Nasal cavity respiratory epithelium epithelial cell of viscerocranial mucosa (primary cell): Measurements from ENCODE around the gene VSIG4. TPM values are rescaled to one million over a fixed set of nuclear protein-coding genes. Genes with fewer than 3 reads are reported as not detected.

Experiments used
- total RNA-seq: library from RNA; depleted of rRNA; stranded (reverse); fragments of >200 nt; gene quantifications from 2 replicates; pipeline ENCODE4 v1.2.3, GENCODE V29; 2014

Gene VSIG4
- not detected in 2 replicates for total RNA-seq

GRCh38 chrX:66039944-66040343 is at the start of gene VSIG4:
Gene VSIG4 (minus strand): TSS chrX:66040080. CDS start chrX:66039998, 82 bp downstream.

Other genes starting within 250 kb of the VSIG4 start
- gene HEPH, start 124.2 kb upstream of the VSIG4 start, total RNA-seq = 0.14 and 0.34 TPM in 2 replicates